Inflammatory macrophage treated with lipopolysaccharide for 1 hour (primary cell): ENCODE data around the gene MTMR10.

Source experiments
- DNase-seq, 2 donors: peaks; one replicate each; pipeline ENCODE4 v3.0.0-alpha.2; 2020 to 2022

MTMR10 gene

GRCh38 chr15:31010036-31010435, 18.6 kb upstream of the MTMR10 start:
- no peak for DNase-seq

DNA sequence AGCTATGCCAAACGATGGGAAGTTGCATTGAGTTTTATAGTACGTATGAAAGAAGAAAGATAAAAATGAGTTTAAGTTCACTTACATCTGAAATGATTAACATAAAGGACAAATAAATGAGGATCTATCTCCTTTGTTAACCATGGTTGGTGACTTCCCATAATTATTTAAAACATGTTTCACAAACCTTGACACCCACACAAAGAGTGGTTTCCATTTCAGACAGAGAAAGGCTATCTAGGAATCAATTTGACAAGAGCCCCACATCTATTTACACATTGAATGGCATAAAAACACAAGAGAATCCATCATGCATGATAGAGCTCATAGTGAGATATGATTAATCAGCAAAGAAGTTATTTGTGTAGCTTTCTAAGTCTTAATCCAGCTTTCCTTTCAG, 14.2 kb upstream of the MTMR10 start:
- peak; percentile 56 to 68 for DNase-seq

DNA sequence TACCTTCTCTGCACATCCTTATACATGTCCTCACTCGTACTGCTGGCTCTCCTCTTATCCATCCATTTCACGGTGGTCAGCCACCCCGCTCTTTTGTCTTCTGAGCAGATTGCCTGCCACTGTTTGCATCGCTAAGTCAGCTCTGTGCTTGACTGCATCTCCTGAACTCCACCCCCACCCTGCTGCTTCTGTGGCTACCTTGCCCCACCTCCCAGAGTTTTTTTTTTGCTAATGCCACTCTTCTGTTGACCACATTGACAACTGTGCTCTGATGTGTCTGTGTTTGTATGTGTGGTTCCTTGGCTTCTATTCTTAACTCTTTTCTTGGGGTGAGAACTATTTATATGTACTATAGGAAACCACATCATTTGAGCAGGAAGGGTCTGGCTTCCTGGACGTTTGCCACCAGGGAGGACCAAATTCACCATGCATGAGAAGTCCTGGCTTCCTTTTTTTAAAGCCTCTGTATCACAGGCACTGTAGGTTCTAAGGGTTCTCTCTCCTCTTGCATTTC, 12.8 kb upstream of the MTMR10 start:
- DNase-seq: no peak

GRCh38 chr15:31001702-31002101, 10.3 kb upstream of the MTMR10 start:
- no peak for DNase-seq

DNA sequence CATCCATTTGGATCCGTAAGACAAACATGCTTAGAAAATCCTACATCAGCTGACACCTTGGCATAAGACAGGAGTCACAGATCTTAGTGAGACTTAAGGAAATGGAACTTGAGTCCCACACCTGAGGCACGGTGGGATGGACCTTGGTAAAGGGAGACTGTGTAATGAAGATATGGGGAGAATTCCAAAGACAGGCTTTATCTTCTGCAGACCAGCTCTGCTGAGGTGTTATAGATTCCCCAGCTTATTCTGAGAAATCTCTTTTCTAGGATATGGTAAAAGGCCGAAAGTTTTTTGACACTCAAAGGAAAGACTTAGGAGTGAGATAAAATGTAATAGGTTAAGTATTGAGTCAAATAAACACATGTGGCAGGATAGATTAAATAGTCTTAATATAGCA, 8.3 kb upstream of the MTMR10 start:
- DNase-seq: no peak

DNA sequence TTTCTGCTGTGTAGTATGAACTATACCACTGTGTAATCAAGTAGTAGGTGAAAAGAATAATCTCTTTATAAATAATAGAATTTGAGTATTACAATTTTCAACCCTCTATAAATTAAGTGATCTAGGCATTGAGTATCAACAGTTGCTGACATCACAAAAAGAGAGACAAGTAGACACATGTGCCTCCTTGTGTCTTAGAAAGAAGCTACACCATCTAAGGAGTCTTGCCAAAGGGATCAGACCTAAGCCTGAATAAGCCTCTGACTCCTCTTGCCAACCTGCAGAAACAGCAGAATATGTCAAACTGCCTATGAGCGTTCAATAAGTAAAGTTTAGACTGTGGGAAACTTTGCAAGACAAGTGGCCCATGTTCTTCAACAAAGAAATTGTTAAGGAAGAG, 5.8 kb upstream of the MTMR10 start:
- no peak for DNase-seq

- DNase-seq: no peak
These were observed 929 bp upstream of the MTMR10 start for GRCh38 chr15:30992249-30992864.

GRCh38 chr15:30990446-30991254, 778 bp downstream of the MTMR10 start:
- peak; percentile 66 to 76 for DNase-seq

DNA sequence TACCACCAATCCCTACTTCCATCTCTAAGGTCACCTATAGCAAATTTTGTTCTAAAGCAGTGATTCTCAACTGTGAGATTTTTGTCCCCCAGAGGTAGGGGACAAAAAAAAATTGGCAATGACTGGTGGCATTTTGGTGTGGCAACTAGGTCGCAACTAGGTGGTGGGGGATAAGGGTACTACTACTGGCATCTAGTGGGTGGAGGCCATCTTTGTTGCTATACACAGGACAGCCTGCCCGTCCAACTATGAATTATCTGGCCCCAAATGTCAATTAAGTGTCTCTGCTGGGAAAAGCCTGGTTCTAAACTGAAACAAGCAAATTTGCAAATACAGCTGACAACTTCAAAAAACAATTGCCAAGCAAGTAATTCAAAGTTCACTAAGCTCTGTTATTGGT, 1.4 kb downstream of the MTMR10 start:
- DNase-seq: peak; percentile 10 to 11

GRCh38 chr15:30985081-30985531, 6.3 kb downstream of the MTMR10 start:
- no peak for DNase-seq

DNA sequence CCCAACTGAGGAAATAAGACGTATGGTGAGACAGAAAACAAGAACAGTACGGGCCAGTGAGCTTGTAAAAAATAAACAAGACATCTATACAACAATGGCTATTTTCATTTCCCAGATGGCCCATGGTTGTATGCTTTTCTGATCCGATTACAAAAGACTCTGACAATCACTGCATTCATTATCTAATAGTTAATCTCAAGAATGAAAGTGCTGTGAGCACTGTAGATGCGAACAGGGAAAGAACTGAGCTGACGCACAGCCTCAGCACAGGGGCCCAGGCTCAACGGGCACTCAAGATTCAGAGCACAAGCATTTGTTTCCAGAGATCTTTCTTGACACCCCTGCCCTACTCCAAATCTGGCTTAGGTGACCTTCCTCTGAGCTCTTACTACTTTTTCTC, 6.9 kb downstream of the MTMR10 start:
- no peak for DNase-seq

DNA sequence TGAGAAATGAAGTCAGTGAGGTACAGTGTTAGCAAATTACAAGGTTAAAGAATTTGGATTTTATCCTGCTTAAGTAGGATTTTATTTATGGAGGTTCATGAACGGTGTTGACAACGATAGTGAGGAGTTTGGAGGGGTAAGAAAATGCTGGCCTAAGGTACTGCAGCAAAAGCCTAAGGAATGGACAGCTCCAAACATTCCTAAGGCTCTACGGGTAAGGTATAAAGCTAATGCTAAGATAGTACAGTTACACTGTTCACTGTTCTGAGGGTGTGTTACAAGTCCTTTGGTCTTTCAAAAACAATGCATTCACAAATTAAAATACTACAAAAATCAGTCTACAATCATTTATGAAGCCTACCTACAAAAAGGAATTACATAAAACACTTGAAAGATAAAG, 7.3 kb downstream of the MTMR10 start:
- DNase-seq: no peak

GRCh38 chr15:30979457-30979856, 12.0 kb downstream of the MTMR10 start:
- peak; percentile 29 to 43 for DNase-seq

GRCh38 chr15:30978328-30978727, 13.1 kb downstream of the MTMR10 start:
- no peak for DNase-seq

- DNase-seq: no peak
These were observed 17.3 kb downstream of the MTMR10 start for GRCh38 chr15:30974112-30974511.

DNA sequence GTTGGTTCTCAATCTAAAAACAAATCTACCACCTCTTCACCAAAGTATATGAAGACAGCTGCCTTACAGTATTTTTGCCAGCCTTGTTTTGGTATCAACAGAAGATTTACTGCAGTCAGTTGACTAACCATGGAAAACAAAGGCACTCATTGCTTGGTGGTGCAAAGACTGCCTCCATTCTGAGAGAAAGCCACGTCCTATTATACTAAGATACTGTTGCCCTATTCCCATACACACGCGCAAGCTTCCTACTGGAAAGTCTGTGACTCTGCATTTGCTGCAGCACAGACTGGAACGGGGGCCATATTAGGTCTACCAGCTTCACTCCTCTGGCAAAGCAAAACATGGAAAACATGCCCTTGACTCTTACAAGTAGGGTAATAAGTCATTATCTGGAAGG, 18.0 kb downstream of the MTMR10 start:
- no peak for DNase-seq

DNA sequence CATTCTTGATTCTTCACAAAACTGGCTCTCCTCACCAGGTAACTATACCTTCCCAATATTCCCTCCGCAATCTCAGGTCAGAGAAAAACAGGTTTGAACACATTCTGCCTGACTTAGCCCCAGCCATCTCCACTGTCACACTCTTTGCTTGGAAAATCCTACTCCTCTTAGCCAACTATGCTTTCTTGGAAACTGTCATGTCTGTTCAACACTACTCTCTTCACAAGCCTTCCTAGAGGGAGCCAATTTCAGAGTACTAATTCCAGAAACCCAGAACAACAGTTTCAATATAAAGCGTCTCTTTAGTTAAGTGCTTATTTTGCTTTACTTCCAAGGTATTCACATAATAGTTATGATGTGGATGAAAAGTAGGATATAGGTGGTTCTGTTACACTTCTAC, 21.7 kb downstream of the MTMR10 start:
- DNase-seq: no peak

- DNase-seq: no peak
These were observed 27.7 kb downstream of the MTMR10 start for GRCh38 chr15:30963681-30964080.

GRCh38 chr15:30962659-30963058, 28.8 kb downstream of the MTMR10 start:
- DNase-seq: no peak

- no peak for DNase-seq
These were observed 29.3 kb downstream of the MTMR10 start for GRCh38 chr15:30962079-30962478.

DNA sequence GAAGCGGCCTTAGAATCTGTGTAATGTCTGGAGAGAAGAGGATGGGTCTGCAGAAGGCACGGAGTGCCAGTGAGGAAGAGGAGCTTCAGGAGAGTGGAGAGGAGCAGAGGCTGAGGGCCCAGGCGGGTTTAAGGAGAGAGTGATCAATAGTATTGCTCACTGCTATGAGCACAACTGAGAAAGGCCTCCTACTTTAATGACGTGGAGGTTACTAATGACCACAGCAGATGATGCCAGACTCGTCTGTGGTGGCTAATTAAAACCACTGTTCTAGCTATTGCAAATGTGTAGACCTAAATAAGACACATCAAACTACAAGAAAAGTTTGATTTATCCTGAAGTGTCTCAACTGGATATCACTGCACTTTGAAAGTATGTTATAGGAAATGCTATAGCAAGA, 33.2 kb downstream of the MTMR10 start:
- no peak for DNase-seq

GRCh38 chr15:30956216-30957124, 35.0 kb downstream of the MTMR10 start:
- no peak for DNase-seq

- DNase-seq: no peak
These were observed 36.8 kb downstream of the MTMR10 start for GRCh38 chr15:30954674-30955073.
